GM12878 (cell line): Measurements from ENCODE around the gene LSAMP. TPM values are rescaled to one million over a fixed set of nuclear protein-coding genes. Genes with fewer than 3 reads are reported as not detected.

ENCODE experiments used
- ATAC-seq: fragments of 200-7000 bp; cut with Tn5 transposase; 3 replicates; pipeline ENCODE4 v1.9.1; 2020; ENCODE audit warnings: mild to moderate bottlenecking, moderate library complexity
- BruUV-seq: library from RNA; stranded (reverse); fragments of 400-500 nt; replicated peaks from 2 replicates; lab custom pipeline; 2021; lab: Mats Ljungman, UMichigan
- CTCF ChIA-PET: fragments of 300-600 bp; sonication (Branson Sonifier 250); formaldehyde crosslinking; extraction: SDS; loops from one replicate; lab custom pipeline; 2021; ENCODE audit warnings: inconsistent platforms; lab: Yijun Ruan, JAX
- POLR2A ChIA-PET: fragments of 350-600 bp; formaldehyde crosslinking; extraction: SDS; loops from one replicate; lab custom pipeline; 2021; ENCODE audit warnings: inconsistent platforms; lab: Charles Lee
- RAD21 ChIA-PET: fragments of 300-600 bp; sonication (Branson Sonifier 250); formaldehyde crosslinking; loops from one replicate; lab custom pipeline; 2023; ENCODE audit warnings: antibody characterized with exemption; ENCODE audit not compliant: unreplicated experiment; lab: Charles Lee
- SMC1A ChIA-PET: fragments of 300-600 bp; sonication (Branson Sonifier 250); formaldehyde crosslinking; loops from one replicate; lab custom pipeline; 2023; ENCODE audit not compliant: unreplicated experiment, uncharacterized antibody; lab: Charles Lee
- DNase-seq: peaks from one replicate; pipeline ENCODE4 v3.0.0-alpha.2; 2011; ENCODE audit warnings: low read depth, low spot score
- FAIRE-seq: peaks from 3 replicates; lab custom pipeline; 2011; peaks lifted over from hg19 to GRCh38; lab: Jason Lieb, UNC
- H2AFZ ChIP-seq: 2 replicates; pipeline ENCODE4 v1.6.0; 2011; ENCODE audit warnings: low read depth, low read length, control low read depth; ENCODE audit not compliant: control insufficient read depth
- H3K27ac ChIP-seq: 2 replicates; pipeline ENCODE4 v1.5.1; 2011; ENCODE audit warnings: control low read depth; ENCODE audit not compliant: control insufficient read depth, insufficient read depth
- H3K27me3 ChIP-seq, 2 experiments: replicated peaks in 1 of 2; 2 replicates each; pipeline versions ENCODE4 v1.6.0 to v1.6.1; 2011; ENCODE audit warnings: low read length in 1 of 2; ENCODE audit not compliant: control insufficient read depth in 2 of 2, insufficient read depth in 2 of 2
- H3K36me3 ChIP-seq, 2 experiments: 2 replicates each; pipeline ENCODE4 v1.5.1; 2011; ENCODE audit warnings: low read length in 1 of 2; ENCODE audit not compliant: control insufficient read depth in 2 of 2, insufficient read depth in 2 of 2
- H3K4me1 ChIP-seq: 2 replicates; pipeline ENCODE4 v1.6.1; 2011; ENCODE audit warnings: mild to moderate bottlenecking, low read length, moderate library complexity, mixed read lengths; ENCODE audit not compliant: control insufficient read depth, insufficient read depth
- H3K4me2 ChIP-seq: 2 replicates; pipeline ENCODE4 v1.6.0; 2011; ENCODE audit warnings: control low read depth; ENCODE audit not compliant: control insufficient read depth, insufficient read depth
- H3K4me3 ChIP-seq: fragments of 200-600 bp; sonication (generic); 2 replicates; pipeline ENCODE4 v1.5.1; 2016
- H3K79me2 ChIP-seq: 2 replicates; pipeline ENCODE4 v1.6.0; 2011; ENCODE audit warnings: low read length; ENCODE audit not compliant: control insufficient read depth, insufficient read depth
- H3K9ac ChIP-seq: 2 replicates; pipeline ENCODE4 v1.8.0; 2011; ENCODE audit warnings: low read length, control low read depth, mixed read lengths; ENCODE audit not compliant: control insufficient read depth, insufficient read depth
- H3K9me3 ChIP-seq: replicated peaks from 3 replicates; pipeline ENCODE4 v1.5.1; 2011; ENCODE audit warnings: mild to moderate bottlenecking, low read length; ENCODE audit not compliant: control insufficient read depth, insufficient read depth
- H4K20me1 ChIP-seq: 2 replicates; pipeline ENCODE4 v1.6.0; 2011; ENCODE audit not compliant: control insufficient read depth, insufficient read depth
- BACH1 ChIP-seq: fragments of 450-650 bp; IDR thresholded peaks from 2 replicates; pipeline ENCODE4 v1.6.1; 2017; ENCODE audit warnings: mild to moderate bottlenecking, borderline replicate concordance
- CHD4 ChIP-seq: fragments of 200-600 bp; sonication (generic); IDR thresholded peaks from 2 replicates; pipeline ENCODE4 v1.6.1; 2016; ENCODE audit warnings: mild to moderate bottlenecking
- EGR1 ChIP-seq, 2 experiments: IDR thresholded peaks; 1 replicate in 1 of 2; 2 replicates in 1 of 2; pipeline ENCODE4 v1.6.1; 2011 to 2012; ENCODE audit warnings: low read depth in 2 of 2, low read length in 2 of 2, borderline replicate concordance in 1 of 2, mild to moderate bottlenecking in 1 of 2, moderate library complexity in 1 of 2
- IKZF2 ChIP-seq, 2 experiments: fragments of 450-650 bp; IDR thresholded peaks; 2 replicates each; pipeline ENCODE4 v1.6.1; 2017; ENCODE audit warnings: mild to moderate bottlenecking in 2 of 2, moderate library complexity in 2 of 2
- POU2F2 ChIP-seq: IDR thresholded peaks from 3 replicates; pipeline ENCODE4 v1.6.1; 2011; ENCODE audit warnings: low read depth, mild to moderate bottlenecking, low read length, borderline replicate concordance
- RBBP5 ChIP-seq: fragments of 200-600 bp; sonication (generic); conservative IDR thresholded peaks from 2 replicates; pipeline ENCODE4 v1.6.1; 2016
- ZNF207 ChIP-seq: fragments of 450-650 bp; IDR thresholded peaks from 2 replicates; pipeline ENCODE4 v1.6.1; 2014; ENCODE audit warnings: antibody characterized with exemption, mild to moderate bottlenecking, borderline replicate concordance
- ZNF622 ChIP-seq: fragments of 450-650 bp; IDR thresholded peaks from 2 replicates; pipeline ENCODE4 v1.6.1; 2017; ENCODE audit warnings: mild to moderate bottlenecking, inconsistent platforms
- WGBS: methylation state at CpG from one replicate; pipeline ENCODE4 v1.1.6; 2016; ENCODE audit warnings: low lambda C conversion rate; ENCODE audit not compliant: insufficient replicate concordance, insufficient coverage; ENCODE audit errors: missing lambda C conversion rate; 5-methylcytosine and 5-hydroxymethylcytosine counted together
- in situ Hi-C: fragments of 300-500 bp; cut with MboI; formaldehyde crosslinking; loops from 9 replicates; pipeline ENCODE4 v1.14.3; 2018; ENCODE audit warnings: mixed read lengths
- intact Hi-C: fragments of 100-400 bp; cut with micrococcal nuclease; formaldehyde crosslinking; loops from one replicate; pipeline ENCODE4 v1.14.2; 2022; ENCODE audit not compliant: unreplicated experiment
- polyA plus RNA-seq, 11 experiments: library from polyadenylated mRNA; depleted of rRNA in 4 of 11; unstranded in 6 of 11; stranded (reverse) in 5 of 11; fragments of >200 nt; fragmentation: Nextera tagmentation in 4 of 11; fragmentation: Illumina TruSeq in 1 of 11; extraction: Ambion mirVana in 4 of 11; extraction: Trizol in 1 of 11; gene quantifications; 1 replicate in 1 of 11; 2 replicates in 10 of 11; pipeline versions ENCODE4 v1.2.1 to v1.2.3, GENCODE V29; 2011 to 2016; ENCODE audit warnings: inconsistent platforms in 2 of 11, missing spikeins in 2 of 11, low read depth in 1 of 11
- total RNA-seq, 4 experiments: library from RNA; depleted of rRNA in 3 of 4; stranded (reverse); fragments of >200 nt in 3 of 4; fragmentation: Illumina TruSeq in 1 of 4; extraction: Trizol in 1 of 4; gene quantifications; 2 replicates each; pipeline versions ENCODE4 v1.2.1 to v1.2.3, GENCODE V29; 2013 to 2021
- TF ChIP-seq, protein P1 (sequence below), 3 experiments: IDR thresholded peaks in 2 of 3; conservative IDR thresholded peaks in 1 of 3; 2 replicates each; pipeline ENCODE4 v1.5.1; 2011; ENCODE audit warnings: low read depth in 3 of 3, low read length in 3 of 3, mild to moderate bottlenecking in 3 of 3, control low read depth in 2 of 3, moderate library complexity in 2 of 3, inconsistent platforms in 1 of 3, mixed read lengths in 1 of 3; ENCODE audit not compliant: control insufficient read depth in 2 of 3, insufficient read depth in 1 of 3; ENCODE audit errors: extremely low read depth in 1 of 3

LSAMP gene
- total and polyA plus RNA-seq, 10 of the 15 experiments (the other 5 are each of a cell fraction or from before 2014, with no cell fraction given), result 2.0 to 12.7 (median 6.5) TPM

DNA sequence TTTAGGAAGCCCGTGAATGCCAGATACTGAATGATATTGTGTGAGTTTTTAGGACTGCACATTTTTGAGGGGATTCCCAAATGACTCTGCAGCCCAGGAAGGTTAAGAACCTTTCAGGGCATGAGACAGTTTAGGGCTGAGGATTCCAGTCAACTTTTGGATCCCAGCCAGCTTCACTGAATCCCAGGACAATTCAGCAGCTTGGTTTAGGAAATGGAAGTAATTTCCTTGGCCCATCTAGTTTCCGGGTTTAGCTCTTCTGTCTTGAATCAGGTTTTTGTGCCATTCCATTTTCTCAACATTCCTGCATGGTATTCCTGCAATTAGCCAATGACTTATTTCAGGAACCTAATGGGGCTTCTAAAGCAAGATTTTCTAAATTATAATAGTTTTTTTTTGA is 253.9 kb downstream of the LSAMP start:
- ChIA-PET CTCF (interaction anchor here (1.0 to 1.3 kb wide), 2 partner anchors 9 to 39 kb away, joined by 3 to 7 read pairs; no protein-coding TSS in a partner anchor), POLR2A (no interaction called here), RAD21 (no interaction called here), SMC1A (no interaction called here)
- Histone ChIP-seq H3K9me3 (no peaks in the 10 kb centered on the region), H3K27ac (no peak overlapping the region), H3K27me3 (no peaks in the 10 kb centered on the region), H3K9ac (no peak overlapping the region), H3K36me3 (no peaks in the 10 kb centered on the region), H2AFZ (no peak overlapping the region), H3K79me2 (no peaks in the 10 kb centered on the region), H3K4me1 (no peaks in the 10 kb centered on the region), H3K4me2 (no peak overlapping the region), H3K4me3 (no peak overlapping the region), H4K20me1 (no peaks in the 10 kb centered on the region)
- BruUV-seq, result no TSS peak
- FAIRE-seq, result no peak
- TF ChIP-seq ZNF207 (no peak), POU2F2 (no peak), IKZF2 (IDR thresholded peaks at IDR 0.05) (no peak), EGR1 (IDR thresholded peaks at IDR 0.05; ENCODE audit: borderline replicate concordance in 1 of 2, low read depth in 2 of 2, low read length in 2 of 2) (no peak), ZNF622 (no peak), RBBP5 (no peak), CHD4 (no peak), BACH1 (no peak)
- TF ChIP-seq, protein P1, sequence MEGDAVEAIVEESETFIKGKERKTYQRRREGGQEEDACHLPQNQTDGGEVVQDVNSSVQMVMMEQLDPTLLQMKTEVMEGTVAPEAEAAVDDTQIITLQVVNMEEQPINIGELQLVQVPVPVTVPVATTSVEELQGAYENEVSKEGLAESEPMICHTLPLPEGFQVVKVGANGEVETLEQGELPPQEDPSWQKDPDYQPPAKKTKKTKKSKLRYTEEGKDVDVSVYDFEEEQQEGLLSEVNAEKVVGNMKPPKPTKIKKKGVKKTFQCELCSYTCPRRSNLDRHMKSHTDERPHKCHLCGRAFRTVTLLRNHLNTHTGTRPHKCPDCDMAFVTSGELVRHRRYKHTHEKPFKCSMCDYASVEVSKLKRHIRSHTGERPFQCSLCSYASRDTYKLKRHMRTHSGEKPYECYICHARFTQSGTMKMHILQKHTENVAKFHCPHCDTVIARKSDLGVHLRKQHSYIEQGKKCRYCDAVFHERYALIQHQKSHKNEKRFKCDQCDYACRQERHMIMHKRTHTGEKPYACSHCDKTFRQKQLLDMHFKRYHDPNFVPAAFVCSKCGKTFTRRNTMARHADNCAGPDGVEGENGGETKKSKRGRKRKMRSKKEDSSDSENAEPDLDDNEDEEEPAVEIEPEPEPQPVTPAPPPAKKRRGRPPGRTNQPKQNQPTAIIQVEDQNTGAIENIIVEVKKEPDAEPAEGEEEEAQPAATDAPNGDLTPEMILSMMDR (IDR thresholded peaks at IDR 0.05 in 2 of 3, conservative IDR thresholded peaks at IDR 0.05 in 1 of 3; ENCODE audit: control insufficient read depth in 2 of 3, extremely low read depth in 1 of 3, insufficient read depth in 1 of 3, low read depth in 3 of 3, low read length in 3 of 3), result no peak
- intact Hi-C loops, result no loop called here
- no peak for ATAC-seq
- WGBS, result 30% methylated on average over 2 of the region's 2 CpGs
- no peak for DNase-seq
- in situ Hi-C loops, result no loop called here
